Stimulated activated CD4-positive, alpha-beta T cell treated with anti-CD3 and anti-CD28 coated beads, TNF-alpha, amount 100 ng/mL, for 4 hours (primary cell): ENCODE data around the gene COCH.

ENCODE experiments used
- DNase-seq, 3 experiments: peaks; one replicate each; pipeline ENCODE4 v3.0.0-alpha.2; 2020; ENCODE audit warnings: low read depth in 3 of 3

The COCH gene

DNA sequence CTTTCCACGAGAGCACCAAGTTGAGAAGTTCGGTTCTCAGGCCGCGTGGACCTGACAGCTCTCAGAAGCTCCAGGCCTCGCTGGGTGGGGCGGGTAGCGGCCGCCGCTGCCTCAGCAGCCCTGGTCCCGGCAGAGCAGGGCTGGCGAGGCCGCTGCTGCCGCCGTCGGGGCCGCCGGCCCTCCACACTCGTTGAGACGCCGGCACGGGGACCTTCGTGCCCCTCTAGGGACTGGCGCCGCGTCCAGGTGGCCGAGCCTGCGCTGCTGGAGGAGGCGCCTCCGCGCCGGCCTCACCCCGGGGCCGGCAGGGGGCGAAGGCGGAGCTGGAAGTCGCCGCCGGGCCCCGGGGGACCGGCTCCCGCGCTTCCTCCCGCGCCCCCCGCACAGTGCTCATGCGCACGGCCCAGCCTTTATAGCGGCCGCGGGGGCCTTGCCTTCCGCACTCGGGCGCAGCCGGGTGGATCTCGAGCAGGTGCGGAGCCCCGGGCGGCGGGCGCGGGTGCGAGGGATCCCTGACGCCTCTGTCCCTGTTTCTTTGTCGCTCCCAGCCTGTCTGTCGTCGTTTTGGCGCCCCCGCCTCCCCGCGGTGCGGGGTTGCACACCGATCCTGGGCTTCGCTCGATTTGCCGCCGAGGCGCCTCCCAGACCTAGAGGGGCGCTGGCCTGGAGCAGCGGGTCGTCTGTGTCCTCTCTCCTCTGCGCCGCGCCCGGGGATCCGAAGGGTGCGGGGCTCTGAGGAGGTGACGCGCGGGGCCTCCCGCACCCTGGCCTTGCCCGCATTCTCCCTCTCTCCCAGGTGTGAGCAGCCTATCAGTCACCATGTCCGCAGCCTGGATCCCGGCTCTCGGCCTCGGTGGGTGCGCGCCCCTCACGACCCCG lies at the start of gene COCH:
COCH (plus strand) TSS at position 440 of the 879 bp plus-strand sequence; CDS start at position 820, 380 bp downstream.
- DNase-seq = no peak

DNA sequence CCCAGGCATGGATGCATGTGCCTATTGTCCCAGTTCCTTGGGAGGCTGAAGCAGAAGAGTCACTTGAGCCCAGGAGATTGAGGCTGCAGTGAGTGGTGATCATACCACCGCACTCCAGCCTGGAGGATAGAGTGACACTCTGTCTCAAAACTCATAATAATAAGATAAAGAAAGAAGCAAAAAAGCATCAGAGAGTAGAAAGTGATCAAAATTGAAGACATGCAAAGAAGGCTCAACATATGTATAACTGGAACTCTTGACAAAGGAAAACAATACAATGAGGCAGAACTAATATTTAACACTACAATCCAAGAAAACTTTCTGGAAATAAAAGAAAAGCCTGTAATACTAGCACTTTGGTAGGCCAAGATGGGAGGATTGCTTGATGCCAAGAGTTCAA lies 48.3 kb upstream of the COCH start:
- DNase-seq = no peak

DNA sequence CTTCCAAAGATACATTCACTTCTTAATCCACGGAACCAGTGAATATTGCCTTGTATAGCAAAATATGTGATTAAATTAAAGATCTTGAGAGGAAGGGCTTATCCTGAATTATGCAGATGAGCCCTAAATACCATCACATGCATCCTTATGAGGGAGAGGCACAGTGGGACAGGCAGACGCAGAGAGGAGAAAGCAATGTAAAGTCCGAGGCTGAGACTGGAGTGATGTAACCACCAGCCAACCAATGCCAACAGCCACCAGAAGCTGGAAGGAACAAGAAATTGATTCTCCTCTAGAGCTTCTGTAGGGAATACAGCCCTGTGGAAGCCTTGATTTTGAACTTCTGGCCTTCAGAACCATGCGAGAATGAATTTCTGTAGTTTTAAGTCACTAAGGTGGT lies 44.5 kb upstream of the COCH start:
- DNase-seq = no peak

DNA sequence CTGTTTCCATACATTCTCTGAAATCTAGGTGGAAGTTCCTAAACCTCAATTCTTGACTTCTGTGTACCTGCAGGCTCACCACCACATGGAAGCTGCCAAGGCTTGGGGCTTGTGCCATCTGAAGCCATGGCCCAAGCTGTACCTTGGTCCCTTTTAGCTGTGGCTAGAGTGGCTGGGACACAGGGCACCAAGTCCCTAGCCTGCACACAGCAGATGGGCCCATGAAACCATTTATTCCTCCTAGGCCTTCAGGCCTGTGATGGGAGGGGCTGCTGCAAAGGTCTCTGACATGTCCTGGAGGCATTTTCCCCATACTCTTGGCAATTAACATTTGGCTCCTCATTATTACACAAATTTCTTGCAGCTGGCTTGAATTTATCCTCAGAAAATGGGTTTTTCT lies 40.0 kb upstream of the COCH start:
- no peak for DNase-seq

DNA sequence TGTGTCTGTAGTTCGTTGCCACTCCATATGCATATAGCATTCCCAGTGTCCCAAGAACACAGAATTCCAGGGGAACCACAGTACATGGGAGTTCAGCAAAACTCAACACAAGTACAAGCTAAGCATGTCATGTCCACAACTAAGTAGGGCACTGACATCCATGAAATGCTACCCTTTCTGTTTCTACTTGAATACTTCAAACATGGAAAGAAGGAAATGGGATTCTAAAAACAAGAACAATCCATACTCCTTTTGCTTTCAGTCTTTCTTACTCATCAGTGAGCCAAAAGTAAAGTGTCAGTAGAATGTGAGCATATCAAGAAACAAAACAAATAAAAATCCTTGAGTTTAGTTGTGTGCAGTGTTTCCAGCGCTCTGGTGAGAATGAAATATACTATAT lies 36.0 kb upstream of the COCH start:
- no peak for DNase-seq

DNA sequence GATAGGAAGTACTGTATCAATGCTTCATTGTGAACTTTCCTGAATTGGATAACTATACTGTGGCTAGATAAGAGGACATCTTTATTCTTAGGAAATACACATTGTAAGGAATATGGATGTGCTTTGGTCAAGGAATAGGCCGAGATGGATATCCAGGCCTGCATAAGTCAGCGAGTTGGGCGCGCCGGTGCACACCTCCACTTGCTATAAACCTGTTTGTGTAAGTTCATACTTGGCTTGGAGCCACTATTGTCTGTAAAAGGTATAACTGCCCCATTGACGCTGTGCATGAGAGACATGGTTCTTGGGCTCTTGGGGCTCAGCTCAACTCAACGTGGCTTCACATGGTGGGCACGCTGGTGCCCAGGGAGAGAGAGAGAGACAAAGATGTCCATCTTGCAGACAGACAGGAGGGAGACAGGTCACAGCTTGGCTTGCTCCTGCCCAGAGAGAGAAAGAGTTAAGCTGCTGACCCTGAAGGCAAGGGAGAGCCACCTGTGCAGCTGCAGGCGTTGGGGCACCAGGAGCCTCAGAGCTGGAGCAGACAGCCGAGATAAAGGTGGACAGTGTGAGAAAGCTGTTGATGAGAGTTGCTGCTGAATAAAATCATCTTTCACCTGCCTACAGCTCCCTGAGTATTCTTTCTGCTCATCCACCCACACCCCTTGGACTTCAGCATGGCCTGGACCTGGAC lies 34.1 kb upstream of the COCH start:
- no peak for DNase-seq

DNA sequence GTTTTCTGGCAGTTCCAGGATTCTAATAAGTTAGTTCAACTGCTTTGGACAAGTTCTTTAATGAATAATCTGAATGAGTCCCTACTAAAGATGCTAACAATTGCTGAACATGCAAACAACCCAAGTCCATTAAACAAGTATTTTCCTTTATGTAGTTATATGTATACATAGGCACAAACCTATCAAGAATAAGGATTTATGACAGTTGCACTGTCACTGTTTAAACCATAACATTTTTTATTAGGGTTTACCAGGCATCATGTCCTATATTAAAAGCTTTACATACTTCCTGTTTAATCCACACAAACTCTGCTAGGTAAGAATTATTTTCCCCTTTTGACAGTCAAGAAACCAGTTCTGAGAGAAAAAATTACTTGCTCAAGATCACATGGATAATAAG lies 31.9 kb upstream of the COCH start:
- DNase-seq = no peak

DNA sequence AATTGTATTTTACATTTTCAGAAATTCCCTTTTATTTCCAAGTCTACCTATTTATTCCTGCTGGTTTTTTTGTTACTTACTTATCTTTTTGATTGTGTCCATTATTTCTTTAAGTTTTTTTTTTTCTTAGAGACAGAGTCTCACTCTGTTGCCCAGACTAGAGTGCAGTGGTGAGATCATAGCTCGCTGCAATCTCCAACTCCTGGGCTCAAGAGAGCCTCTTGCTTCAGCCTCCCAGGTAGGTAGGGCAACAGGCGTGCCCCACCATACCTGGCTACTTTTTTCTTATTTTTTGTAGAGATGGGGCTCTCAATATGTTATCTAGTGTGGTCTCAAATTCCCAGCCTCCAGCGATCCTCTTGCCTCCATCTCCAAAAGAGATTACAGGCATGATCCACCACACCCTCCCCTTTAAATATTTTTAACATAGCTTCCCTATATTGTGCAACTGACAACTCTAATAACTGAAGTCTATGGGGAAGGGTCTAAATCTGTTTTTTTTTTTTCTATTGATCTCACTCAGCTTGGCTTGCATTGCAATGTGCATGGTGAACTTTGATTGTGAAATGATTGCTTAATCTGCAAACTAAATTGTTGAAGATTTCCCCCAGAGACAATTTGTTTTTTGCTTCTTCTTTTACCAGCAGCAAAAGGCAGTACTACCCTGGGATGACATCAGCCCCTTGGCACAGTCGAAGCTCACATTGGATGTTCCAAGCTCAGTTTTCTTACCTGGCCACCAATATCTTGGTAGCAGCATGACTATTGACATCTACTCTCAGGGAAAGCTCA lies 25.7 kb upstream of the COCH start:
- DNase-seq = no peak

DNA sequence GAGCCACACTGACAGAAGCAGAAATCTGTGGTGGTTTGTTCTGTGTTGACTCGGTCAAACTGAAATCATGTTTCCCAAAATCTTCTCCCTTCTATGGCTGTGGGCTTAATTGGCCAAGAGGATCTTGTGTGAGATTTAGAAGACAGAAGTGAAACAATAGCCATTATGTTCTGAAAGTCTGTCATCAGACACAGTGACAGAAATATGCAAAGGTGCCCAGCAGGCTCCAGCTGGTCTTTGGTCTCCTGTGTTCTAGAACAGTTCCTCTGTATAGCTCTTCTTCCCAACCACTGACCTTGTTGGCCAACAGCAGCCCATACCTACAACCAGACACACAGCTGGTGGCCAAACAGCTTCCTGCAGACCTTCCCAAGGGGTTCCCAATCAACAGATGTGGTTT lies 25.0 kb upstream of the COCH start:
- DNase-seq = no peak

DNA sequence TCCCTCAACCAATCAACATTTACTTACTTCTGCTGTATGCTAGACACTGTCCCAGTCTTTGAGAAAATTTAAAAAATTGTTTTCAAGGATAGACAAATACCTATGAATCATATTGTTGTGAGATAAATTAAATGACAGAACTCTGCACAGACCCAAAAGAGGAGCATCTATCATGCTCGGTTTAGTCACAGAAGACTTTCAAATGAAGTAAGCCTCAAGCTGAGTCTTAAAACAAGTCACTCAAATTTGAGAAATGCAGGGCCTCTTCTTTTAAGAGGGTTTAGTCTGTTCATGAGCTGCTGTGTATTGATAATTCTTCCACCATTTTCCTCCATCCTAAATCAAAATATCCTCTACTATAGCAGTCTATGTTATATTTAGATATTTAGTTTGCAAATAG lies 24.4 kb upstream of the COCH start:
- no peak for DNase-seq

DNA sequence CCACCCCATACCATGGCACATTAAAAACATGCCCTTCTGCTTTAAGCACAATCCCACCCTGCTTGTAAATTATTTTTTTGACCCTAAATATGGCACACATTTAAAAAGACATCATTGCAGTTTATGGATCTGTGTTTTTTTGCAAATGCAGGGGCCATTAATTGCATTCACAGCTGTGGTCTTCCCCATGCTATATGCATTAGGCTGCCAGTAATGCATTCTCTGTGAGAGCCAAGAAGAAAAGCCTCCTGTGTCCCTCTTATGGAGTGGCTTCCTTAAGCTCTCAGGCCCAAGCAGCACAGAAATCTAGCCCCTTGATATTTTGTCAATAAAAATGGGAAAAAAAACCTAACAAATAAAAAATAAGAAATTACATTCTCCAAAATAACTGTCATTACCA lies 20.4 kb upstream of the COCH start:
- no peak for DNase-seq

DNA sequence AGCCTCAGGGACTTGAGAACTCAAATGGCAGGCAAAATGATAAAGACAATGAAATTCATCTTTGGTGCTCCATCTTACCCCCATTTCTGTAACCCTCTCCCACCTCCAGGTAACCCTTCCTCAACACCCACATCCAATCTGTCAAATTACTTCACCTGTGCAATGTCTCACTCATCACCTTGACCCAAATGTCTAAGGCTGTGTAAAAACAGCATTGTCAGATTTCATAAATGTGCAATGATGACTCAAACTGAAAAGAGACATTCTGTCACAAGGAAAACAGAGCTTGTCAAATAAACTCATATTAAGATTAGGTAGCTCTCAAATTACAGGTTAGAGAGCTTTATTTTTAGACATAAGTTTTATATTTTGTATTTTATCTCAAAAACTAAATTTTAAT lies 19.9 kb upstream of the COCH start:
- no peak for DNase-seq

DNA sequence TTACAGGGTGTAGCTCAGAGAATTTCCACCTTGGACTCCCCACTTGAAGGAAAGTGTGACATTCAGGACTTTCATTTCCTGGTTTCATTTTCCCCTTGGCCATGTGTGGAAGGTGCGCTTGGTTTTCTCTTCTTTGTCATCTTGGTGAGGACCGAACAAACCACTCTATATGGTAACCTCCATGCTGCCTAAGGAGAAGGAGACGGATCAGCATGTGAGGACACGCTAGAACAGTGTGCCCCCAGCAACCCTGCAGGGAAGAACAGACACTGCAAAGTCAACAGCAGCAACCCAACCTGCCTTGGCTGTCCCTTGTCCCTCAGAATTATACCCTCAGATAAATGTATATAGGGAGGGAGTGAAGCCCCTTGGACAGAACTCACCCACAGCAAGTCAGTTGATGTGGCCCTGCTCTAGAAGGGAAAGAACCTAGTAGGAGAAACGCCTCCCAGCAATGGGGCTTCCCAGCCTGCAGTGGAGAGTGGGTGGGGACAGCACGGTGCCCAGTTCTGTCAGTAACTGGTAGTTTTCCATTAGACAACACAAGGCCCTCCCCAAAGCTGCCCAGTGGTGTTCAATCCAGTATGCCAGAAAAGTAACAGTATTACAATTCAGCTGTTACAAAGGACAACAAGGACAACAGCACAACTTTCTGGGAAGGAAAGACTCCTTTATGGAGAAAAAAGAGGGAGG lies 18.9 kb upstream of the COCH start:
- no peak for DNase-seq

DNA sequence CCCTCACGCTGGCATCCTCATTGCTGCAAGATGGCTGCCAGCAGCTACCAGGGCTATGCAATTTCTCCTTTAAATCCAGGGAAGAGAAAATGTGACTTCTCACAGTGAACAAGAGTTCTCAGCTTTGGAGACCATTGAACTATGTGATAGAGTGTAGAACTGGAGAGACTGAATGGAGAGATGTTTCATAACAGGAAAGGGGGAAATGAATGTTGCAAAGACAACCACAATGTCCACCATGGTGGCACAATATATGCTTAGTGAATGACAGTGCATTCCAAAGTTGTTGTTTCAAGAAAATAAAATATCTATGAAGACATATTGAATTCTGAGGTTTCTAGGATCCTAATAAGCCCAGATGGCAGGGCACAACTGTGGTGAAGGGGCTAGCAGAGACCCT lies 13.2 kb upstream of the COCH start:
- no peak for DNase-seq

DNA sequence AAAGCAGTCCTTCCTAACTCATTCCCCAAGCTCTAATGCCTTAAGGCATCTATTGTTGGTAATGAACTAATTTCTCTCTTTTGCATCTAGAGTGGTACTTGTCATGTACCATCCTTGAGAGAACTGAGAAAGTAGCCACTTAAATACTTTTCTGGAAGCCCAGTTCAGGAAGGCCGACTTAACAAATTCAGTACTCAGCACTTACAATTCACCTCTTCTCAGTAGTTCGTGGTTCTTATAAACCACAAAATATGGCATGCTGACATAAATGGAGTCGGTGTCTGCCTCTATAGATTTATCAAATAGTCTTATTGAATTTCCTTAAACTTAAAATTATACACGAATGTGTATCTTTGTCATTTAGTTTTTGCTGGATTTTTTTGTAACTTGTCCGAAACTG lies 9.4 kb upstream of the COCH start:
- no peak for DNase-seq

DNA sequence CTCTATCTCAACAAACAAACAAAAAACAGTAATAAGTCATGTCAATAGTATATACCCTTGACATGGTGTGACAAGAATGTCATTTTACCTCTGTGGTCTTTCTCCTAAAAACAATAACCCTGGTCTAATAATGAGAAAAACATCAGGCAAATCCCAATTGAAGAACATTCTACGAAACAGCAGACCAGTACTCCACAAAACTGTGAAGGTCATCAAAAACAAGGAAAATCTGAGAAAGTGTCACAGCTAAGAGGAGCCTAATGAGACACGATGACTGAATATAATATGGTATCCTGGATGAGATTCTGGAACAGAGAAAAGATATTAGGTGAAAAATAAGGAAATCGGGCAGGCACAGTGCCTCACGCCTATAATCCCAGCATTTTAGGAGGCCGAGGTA lies 5.6 kb upstream of the COCH start:
- no peak for DNase-seq

DNA sequence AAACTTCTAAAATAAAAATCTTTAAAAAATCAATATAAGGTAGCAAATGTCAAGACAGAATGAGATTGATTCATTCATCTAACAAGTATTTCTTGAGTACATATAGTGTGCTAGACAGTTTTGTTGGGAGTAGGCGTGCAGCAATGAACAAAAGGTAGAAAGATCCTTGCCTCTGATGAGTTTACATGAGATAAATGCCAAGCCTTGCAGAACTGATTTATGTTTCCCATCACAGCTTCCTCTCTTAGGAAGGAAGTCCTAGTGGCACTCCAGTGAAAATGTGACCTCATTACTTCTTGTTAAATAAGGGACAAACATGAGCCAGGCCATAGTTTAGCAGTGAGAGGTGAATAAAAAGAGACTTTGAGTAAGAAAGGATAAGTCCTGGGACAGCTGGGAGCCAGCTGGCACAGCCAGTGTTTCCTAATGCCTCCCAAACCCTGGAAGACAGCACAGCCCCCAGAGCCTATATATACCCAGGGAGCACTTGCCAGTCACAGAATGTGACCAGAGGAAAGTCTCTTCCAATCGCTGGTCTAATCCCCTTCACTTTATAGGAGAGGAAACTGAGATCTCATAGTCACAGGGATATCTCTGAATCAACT lies 4.7 kb upstream of the COCH start:
- no peak for DNase-seq

DNA sequence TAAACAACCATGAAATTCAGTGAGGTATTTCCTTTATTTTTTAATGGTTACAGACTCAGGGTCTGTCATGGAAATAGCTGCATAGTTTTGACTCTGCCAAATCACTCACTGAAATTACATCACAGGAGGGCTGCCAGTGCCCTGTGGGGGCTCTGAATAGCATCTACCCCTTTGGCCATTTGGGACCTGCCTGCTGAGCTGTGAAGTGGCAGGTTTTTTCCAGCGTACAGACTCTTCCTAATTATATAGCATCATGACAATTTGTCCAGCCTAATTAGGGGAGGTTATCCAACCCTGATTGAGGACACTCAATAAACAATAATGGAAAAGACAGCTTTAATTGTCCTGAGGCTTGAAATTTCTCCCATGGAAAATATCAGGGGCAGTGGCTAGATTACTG lies 1.8 kb upstream of the COCH start:
- DNase-seq = no peak

DNA sequence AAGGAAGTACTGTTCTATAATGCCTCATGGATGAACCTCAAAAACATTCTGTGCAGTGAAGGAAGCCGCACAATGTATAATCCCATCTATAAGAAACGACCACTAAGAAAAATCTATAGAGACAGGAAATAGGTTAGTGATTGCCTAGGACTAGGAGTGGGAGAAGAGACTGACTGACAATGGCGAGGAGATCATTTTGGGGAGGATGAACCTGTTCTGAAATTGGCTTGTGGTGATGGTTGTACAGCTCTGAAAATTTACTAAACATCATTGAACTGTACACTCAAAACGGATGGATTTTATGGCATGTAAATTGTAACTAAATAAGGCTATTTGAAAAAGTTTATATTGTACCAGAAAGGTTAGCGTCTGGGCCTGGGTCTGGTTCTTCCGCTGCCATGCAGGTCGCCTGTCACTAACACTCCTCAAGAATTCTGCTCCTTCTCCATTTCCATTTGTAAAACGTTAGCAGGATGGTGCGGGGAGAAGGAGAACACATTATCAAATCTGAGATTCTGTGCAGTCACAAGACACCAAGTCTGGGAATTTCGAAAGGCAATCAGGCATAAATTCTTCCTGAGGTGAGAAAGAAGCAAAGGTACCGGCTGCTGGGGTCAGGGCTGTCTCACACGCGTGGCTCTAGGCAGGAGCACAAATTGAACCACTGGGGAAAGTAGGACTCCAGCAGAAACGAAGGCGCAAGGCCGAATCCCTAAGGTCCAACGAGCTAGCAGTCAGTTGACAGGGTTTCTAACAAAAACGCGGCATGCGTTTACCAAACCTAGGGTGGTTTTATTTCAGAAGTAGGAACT lies 845 bp upstream of the COCH start:
- no peak for DNase-seq

DNA sequence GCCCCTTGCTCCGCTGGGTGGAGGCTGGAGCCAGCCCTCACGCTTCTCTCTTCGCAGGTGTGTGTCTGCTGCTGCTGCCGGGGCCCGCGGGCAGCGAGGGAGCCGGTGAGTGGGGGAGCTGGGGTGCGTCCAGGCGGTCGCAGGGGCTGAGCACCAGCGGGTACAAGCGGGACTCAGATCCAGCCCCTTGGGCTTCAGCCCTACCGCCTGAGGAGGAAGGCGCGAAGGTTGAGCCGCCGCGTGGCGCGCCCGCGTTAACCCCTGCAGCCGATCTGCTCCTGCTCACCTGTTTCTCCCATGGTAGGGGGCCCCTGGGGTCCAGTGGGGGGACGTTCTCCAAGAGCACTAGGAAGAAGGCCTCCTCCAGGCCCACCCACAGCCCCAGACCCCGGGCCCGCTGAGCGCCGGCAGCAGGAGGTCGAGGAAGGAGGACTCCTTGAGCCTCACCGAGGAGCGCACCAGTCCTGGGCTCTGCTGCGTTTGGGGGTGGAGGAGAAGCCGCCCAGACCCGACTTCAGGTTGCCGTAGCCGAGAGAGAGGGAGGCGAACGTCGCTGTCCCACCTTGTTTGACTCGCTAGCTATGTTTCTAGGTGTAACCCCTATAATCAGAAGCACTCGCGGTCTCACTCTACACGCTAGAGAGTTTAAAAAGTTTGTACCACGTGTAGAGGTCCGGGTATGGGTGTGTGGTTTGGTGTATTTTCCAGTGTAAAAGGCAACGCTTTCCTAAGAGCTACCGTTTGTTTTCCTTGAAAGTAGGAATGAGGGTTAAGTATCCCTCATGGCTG lies 834 bp downstream of the COCH start:
- DNase-seq = no peak
